Measurements from ENCODE around the gene PROX1. TPM values are rescaled to one million over a fixed set of nuclear protein-coding genes. Genes with fewer than 3 reads are reported as not detected.

Gene PROX1
- total RNA-seq, 4 donors from 2014 or later, result 1.9 to 3.2 (median 2.5) TPM

DNA sequence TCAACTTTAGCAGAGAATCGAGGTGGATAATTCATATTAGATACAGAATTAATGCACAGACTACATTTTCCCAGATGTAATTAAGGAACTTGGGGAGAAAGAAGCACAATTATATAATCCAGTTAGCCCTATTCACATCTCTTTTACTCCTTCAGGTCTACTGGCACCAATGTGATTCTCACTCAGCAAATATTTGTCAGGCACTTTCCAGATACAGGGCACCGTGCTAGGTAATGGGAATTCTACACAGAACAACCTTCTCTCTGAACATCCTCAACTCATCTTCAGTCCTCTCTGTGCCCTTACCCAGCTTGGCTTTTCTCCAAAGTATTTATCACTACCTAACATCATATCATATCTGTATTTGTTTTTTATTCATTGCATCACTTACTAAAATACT is 15.6 kb upstream of the PROX1 start:
- no peak for ATAC-seq
- 53 to 94% methylated on average over 2 of the region's 2 CpGs for WGBS, 2 donors (ENCODE audit: low coverage in 1 of 2)

DNA sequence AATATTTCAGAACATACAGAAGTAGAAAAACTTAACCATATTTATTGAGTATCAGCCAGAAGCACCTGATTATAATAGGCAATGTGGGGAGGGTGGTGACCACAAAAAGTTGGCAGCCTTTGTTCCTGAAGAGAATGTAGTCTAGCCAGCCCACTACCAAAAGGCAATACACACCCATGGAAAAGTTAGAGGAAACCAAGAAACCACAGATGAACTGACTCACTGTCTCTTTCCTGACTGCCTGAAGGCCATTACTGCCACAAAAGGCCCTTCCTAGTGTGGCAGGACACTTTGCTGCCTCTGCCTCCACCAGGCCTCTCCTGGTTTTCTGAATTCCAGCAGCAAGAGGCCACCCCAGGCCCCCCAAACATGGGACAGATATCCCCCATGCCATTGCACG is 14.6 kb upstream of the PROX1 start:
- Histone ChIP-seq H3K27ac (no peak overlapping the region), H3K36me3 (no peaks in the 10 kb centered on the region), H3K4me1 (no peaks in the 10 kb centered on the region), H3K4me3 (no peak overlapping the region), H3K27me3 (peaks cover 20% of the 10 kb centered on the region), H3K9me3 (no peaks in the 10 kb centered on the region)
- ATAC-seq, result no peak
- no CpG with 5 or more reads among the region's 1 CpG for WGBS, 2 donors (ENCODE audit: low coverage in 1 of 2)
- TF ChIP-seq POLR2A (IDR thresholded peaks at IDR 0.05) (no peak), POLR2AphosphoS5 (IDR thresholded peaks at IDR 0.05) (no peak), EP300 (IDR thresholded peaks at IDR 0.05) (no peak)
- TF ChIP-seq, protein P1, sequence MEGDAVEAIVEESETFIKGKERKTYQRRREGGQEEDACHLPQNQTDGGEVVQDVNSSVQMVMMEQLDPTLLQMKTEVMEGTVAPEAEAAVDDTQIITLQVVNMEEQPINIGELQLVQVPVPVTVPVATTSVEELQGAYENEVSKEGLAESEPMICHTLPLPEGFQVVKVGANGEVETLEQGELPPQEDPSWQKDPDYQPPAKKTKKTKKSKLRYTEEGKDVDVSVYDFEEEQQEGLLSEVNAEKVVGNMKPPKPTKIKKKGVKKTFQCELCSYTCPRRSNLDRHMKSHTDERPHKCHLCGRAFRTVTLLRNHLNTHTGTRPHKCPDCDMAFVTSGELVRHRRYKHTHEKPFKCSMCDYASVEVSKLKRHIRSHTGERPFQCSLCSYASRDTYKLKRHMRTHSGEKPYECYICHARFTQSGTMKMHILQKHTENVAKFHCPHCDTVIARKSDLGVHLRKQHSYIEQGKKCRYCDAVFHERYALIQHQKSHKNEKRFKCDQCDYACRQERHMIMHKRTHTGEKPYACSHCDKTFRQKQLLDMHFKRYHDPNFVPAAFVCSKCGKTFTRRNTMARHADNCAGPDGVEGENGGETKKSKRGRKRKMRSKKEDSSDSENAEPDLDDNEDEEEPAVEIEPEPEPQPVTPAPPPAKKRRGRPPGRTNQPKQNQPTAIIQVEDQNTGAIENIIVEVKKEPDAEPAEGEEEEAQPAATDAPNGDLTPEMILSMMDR (IDR thresholded peaks at IDR 0.05), result no peak

More for the DNA sequence above, 15.6 kb upstream of the PROX1 start:
- H3K36me3 ChIP-seq, result no peaks in the 10 kb centered on the region
- no peaks in the 10 kb centered on the region for H3K4me1 ChIP-seq
- no peaks in the 10 kb centered on the region for H3K9me3 ChIP-seq
- TF ChIP-seq EP300 (IDR thresholded peaks at IDR 0.05), result no peak
- TF ChIP-seq POLR2AphosphoS5 (IDR thresholded peaks at IDR 0.05), result no peak
- no peak for TF ChIP-seq POLR2A (IDR thresholded peaks at IDR 0.05)
- TF ChIP-seq, protein P1 (IDR thresholded peaks at IDR 0.05), result no peak
- no peak overlapping the region for H3K4me3 ChIP-seq
- peaks cover 13% of the 10 kb centered on the region for H3K27me3 ChIP-seq
- H3K27ac ChIP-seq, result no peak overlapping the region

DNA sequence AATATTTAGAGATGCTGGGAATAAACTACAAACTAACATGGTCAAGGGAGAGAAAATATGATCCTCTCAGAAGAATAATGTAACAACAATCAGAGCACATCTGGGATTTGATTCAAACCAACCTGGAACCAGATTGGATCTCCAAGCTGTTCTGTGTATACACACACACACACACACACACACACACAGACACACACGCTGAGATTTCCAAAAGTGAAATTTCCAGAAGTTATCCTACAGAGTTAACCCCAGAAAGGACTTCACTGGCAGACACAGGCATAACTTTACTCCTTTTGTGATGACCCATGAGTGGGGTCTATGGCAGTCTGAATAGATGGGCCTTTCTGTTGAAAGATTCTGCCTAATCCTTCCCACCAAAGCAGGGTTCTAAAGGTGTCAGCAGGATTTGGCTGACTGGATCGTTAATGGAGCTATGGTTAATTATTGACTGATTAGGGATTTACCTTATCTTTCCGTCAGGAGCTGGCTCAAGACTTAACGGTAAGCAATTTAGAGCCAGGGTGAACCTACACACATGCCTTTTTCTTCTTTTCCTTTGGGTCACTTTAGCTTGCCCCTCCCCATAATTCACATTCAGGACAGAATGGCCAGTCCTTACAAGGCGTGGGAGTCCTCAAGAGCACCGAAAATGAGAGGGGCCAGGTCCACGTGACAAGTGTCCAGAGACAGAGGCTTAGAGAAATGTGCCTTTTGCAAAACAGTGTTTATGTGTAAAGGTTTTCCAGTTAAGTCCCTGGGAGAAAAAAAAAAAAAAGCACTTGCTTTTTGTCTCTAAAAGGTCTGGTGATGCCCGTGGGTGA is 10.9 kb upstream of the PROX1 start:
- WGBS, 2 donors (ENCODE audit: low coverage in 1 of 2), result 33 to 49% methylated on average over 4 to 7 of the region's 8 CpGs
- Histone ChIP-seq H3K9me3 (no peaks in the 10 kb centered on the region), H3K4me3 (no peak overlapping the region), H3K4me1 (peaks cover 0 to 6% (median 0%) of the 10 kb centered on the region in 3 donors), H3K27ac (no peak overlapping the region), H3K36me3 (no peaks in the 10 kb centered on the region), H3K27me3 (peaks cover 54% of the 10 kb centered on the region)
- no peak for ATAC-seq
- TF ChIP-seq, protein P1 (IDR thresholded peaks at IDR 0.05), result no peak
- TF ChIP-seq POLR2AphosphoS5 (IDR thresholded peaks at IDR 0.05) (no peak), EP300 (IDR thresholded peaks at IDR 0.05) (no peak), POLR2A (IDR thresholded peaks at IDR 0.05) (no peak)

DNA sequence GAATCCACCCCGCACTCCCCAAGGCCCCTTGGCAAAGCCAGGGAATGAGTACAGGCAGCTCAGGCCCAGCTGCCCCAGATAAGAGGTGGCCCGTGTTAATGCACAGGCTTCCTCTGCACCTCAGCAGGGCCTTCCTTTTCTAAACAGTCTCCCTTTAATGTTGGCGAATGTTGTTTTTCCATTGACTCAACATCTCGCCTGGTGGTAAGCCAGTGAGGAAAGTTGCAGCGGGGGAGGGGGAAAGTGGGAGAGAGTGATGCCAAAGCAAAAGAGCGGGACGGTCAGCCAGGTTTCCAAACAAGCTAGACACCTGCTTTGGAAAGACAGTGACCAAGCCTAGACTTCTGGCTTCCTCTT is 10.3 kb upstream of the PROX1 start:
- TF ChIP-seq POLR2AphosphoS5 (IDR thresholded peaks at IDR 0.05), result no peak
- TF ChIP-seq POLR2A (IDR thresholded peaks at IDR 0.05), result no peak
- TF ChIP-seq, protein P1 (IDR thresholded peaks at IDR 0.05), result no peak
- no peak for TF ChIP-seq EP300 (IDR thresholded peaks at IDR 0.05)
- Histone ChIP-seq H3K4me1 (peaks cover 0 to 9% (median 2%) of the 10 kb centered on the region in 3 donors), H3K27ac (no peak overlapping the region), H3K36me3 (no peaks in the 10 kb centered on the region), H3K9me3 (no peaks in the 10 kb centered on the region), H3K27me3 (peaks cover 60% of the 10 kb centered on the region), H3K4me3 (no peak overlapping the region)
- peak; percentile 25 for ATAC-seq
- 42% methylated on average over 2 to 7 of the region's 7 CpGs for WGBS, 2 donors (ENCODE audit: low coverage in 1 of 2)

DNA sequence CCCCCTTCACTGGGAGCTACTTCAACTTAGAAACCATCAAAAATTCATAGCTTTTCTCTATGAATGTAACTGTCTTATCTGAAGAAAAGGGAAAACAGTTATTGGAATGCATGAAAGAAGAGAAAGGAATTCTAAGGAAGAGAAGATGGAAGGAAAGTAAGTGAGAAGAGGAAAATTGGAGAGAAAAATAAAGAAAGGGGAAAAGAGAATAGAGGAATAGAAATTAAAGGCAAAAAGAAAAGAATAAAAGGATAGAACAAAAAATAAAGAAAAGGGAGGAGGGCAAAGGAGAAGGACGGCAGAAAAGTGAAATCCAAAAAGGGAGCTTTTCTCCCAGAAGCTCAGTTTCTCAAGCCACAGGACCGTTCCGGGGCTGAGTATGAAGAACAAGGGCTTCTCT is 9.9 kb upstream of the PROX1 start:
- H3K9me3 ChIP-seq, result no peaks in the 10 kb centered on the region
- peaks cover 0 to 13% (median 7%) of the 10 kb centered on the region in 3 donors for H3K4me1 ChIP-seq
- H3K27me3 ChIP-seq, result peaks cover 64% of the 10 kb centered on the region
- no peak overlapping the region for H3K4me3 ChIP-seq
- 27 to 41% methylated on average over 2 of the region's 3 CpGs for WGBS, 2 donors (ENCODE audit: low coverage in 1 of 2)
- TF ChIP-seq, protein P1 (IDR thresholded peaks at IDR 0.05), result no peak
- no peak for TF ChIP-seq POLR2AphosphoS5 (IDR thresholded peaks at IDR 0.05)
- no peak overlapping the region for H3K27ac ChIP-seq
- H3K36me3 ChIP-seq, result no peaks in the 10 kb centered on the region
- no peak for ATAC-seq
